Stimulated activated CD4-positive, alpha-beta T cell treated with anti-CD3 and anti-CD28 coated beads, Interleukin-1b, Interleukin-23, amount 100 ng/mL, for 4 hours (primary cell): ENCODE data around the gene WIPF3.

Experiments
- DNase-seq, 2 donors: peaks; one replicate each; pipeline ENCODE4 v3.0.0-alpha.2; 2020; ENCODE audit warnings: low read depth in 2 of 2

WIPF3 gene

GRCh38 chr7:29847916-29848315, 41.6 kb downstream of the WIPF3 start:
- DNase-seq = no peak

DNA sequence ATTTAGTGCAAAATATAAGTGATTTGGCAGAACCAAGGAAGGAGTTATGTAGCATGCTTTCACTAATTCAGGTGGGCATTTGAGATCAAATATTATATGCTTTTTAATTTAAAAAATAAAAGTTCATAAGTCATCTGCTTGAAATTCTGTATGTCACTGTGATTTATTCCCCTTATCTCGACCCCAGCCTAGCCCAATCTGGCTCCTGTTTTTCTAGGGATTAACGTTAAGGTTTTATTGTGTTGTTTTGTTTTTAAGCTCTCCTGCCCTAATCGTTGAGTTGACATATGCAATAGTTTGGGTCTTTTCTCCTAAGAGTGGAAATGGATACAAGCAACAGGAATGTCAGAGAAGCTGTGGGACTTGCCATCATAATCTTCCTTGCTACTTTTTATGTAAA, 42.6 kb downstream of the WIPF3 start:
- no peak for DNase-seq

- DNase-seq = no peak
Observed at GRCh38 chr7:29851487-29851886, 45.2 kb downstream of the WIPF3 start.

DNA sequence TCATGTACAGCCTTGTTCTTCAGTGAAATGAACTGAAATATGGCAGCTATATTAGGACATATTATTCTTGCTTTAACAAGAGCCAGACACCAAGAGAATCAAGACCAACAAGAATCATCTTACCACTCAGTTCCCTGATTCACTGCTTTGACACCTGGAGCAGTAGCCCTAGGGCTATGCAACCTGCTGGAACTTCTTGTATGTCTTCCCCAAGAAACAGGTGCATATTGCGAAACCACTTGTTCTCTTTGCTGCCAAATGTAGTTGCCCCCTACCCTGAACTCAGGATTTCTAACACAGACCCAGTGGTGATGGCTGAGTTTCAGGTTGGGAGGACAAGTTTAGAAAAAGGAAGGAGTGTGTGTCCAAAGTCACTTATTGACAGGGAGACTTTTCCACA, 46.1 kb downstream of the WIPF3 start:
- no peak for DNase-seq

DNA sequence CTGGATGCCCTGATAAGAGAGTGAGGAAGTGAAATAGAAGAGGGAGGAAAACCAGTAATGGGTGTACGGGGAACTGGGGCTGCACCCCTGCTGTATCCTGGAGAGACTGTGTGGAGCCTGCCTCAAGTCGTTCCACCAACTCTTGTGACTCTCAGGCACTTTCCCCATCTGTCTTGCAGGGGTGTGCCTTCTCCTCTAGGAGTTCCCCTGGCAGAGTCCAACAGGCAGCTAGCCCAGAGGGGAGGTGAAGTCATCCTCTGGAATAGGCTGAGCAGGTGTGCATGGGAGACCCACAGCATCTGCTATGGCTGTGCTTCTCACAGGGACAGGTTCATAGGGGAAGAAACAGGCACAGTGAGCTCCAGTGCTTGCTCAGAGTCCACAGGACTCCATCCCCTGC, 46.8 kb downstream of the WIPF3 start:
- no peak for DNase-seq

DNA sequence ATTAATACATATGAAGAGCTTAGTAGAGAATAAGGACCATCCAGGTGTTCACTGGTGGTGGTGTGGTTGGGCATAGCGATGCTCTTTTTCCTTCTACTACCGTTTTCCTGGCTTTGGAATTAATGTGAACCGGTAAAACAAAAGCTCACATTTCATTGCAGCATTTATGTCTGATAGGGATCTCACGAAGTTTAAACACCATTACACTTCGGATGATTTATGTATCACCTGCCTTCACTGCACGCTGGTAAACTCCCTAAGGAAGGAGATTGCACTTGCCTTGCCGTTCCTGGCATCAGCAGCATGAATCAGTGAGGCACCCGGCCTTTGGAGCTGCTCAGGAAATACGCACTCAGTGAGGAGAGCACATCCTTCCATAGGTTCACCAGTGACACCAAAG, 47.5 kb downstream of the WIPF3 start:
- no peak for DNase-seq

- DNase-seq = no peak
Observed at GRCh38 chr7:29854257-29854938, 48.1 kb downstream of the WIPF3 start.

- no peak for DNase-seq
Observed at GRCh38 chr7:29857654-29858053, 51.3 kb downstream of the WIPF3 start.

- DNase-seq = no peak
Observed at GRCh38 chr7:29858191-29858951, 52.1 kb downstream of the WIPF3 start.

- no peak for DNase-seq
Observed at GRCh38 chr7:29859104-29859503, 52.8 kb downstream of the WIPF3 start.

- DNase-seq = no peak
Observed at GRCh38 chr7:29859524-29860185, 53.3 kb downstream of the WIPF3 start.

DNA sequence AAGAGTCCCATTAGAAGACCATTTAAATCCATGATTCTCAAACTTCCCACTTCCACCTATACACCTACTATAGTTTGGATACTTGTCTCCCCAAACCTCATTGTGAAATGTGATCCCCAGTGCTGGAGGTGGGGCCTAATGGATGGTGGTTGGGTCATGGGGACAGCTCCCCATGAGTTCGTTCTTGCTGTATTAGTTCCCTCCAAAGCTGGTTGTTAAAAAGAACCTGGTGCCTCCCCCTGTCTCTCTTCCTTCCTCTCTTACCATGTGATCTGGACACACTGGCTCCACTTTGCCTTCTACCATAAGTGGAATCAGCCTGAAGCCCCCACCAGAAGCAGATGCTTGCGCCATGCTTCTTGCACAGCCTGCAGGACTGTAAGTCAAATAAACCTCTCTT, 53.9 kb downstream of the WIPF3 start:
- no peak for DNase-seq

GRCh38 chr7:29861884-29862283, 55.6 kb downstream of the WIPF3 start:
- no peak for DNase-seq

DNA sequence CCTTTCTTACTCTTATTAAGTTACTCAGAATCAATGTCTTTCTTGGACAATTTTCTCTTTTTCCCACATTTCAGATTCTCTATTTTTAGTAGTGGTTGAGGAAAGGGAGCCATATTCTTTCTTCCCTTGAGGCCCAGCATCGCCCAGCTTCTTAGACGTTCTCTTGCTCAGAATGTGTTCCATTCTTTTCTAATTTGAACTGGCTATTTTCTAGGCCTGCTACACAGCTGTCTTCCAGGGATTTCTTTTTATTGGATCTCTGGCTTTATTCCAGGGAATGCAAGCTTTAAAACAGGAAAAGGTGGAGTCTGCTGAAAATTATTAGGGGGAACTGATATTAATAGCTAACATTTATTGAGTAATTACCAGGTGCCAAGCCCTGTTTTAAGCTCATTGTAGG, 58.3 kb downstream of the WIPF3 start:
- no peak for DNase-seq

DNA sequence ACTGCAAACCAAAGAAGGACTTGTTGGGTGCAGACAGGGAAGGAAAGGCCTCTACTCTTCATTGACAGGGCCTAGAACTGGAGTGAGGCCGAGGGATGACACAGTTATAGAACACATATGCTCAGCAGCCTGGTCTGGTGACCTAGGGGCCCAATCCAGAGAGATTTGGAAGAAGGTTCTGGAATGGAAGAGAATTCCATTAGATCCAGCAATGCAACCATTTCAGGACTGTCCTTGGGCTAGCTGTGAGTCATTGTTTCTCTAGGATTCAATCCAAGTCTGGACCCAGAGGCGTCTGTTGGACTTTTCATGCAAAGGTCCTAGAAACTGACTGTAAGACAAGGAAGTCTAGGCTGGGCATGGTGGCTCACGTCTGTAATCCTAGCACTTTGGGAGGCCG, 59.2 kb downstream of the WIPF3 start:
- DNase-seq = no peak

DNA sequence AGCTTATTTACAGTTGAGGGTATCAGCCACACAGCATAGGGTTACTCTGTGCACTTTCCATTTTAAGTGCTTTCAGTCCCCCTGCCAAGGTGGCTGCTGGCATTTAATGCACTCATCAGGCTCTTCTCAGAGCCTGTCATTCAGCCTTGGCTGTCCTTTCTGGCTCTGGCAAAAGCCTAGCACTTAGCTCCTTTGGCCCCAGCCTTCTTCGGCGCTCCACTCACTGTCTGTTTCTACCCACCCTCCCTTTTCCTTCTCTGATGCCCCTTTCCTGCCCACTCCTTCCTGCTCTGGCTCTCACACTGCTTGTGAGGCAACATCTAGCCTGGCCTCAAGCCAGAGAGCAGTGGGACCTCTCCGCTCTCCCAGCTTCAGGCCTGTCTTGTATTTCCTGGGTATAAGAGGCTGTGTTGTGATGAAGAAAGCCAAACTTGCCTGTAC, 60.2 kb downstream of the WIPF3 start:
- DNase-seq = no peak

- DNase-seq = no peak
Observed at GRCh38 chr7:29871787-29872398, 65.6 kb downstream of the WIPF3 start.

- DNase-seq = no peak
Observed at GRCh38 chr7:29873644-29874294, 67.5 kb downstream of the WIPF3 start.

- no peak for DNase-seq
Observed at GRCh38 chr7:29875741-29876140, 69.4 kb downstream of the WIPF3 start.

DNA sequence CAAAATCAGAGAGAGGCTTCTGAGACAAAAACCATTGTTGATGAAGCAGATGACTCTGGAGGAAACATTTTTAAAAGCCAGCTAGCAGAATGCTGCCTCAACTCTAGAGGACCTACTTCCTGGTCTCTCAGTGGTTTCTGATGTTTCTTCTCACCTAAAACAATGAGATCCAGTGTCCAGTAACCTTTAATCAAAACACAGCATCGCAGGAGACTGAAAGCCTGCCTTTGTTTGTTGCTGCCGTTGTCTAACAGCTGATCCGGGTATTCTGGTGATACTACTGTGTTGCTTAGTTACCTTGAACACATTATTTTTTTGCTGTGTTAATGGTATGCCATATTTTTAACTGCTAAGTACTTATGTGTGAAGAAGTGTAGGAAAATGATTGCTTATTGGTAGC, 70.9 kb downstream of the WIPF3 start:
- no peak for DNase-seq

GRCh38 chr7:29878081-29878688, 71.9 kb downstream of the WIPF3 start:
- no peak for DNase-seq

DNA sequence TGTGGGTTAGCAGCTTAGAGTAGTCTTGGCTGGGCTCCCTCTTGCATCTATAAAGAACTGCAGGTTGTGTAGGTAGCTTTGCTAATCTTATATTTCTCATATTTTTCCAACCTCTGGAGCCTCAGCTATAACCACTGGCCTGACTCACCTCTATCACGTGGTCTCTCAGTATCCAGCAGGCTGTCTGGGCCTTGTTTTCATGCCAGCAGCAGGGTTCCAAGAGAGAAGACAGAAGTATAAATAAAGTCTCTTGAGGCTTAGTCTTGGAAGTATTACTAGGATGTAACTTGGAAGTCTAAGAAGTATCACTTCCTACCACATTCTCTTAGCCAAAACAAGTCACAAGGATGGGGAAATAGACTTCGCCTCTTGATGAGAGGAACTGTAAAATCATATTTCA, 73.3 kb downstream of the WIPF3 start:
- no peak for DNase-seq
